GM23248 (cell line): ENCODE measurements around the gene PHACTR3.

ENCODE experiments used
- EZH2 ChIP-seq: fragments of 200-600 bp; sonication (generic); IDR thresholded peaks from 2 replicates; pipeline ENCODE4 v1.6.1; 2018; ENCODE audit warnings: antibody characterized with exemption, mild to moderate bottlenecking; ENCODE audit not compliant: insufficient read depth, poor library complexity, severe bottlenecking
- EZH2phosphoT487 ChIP-seq: fragments of 200-600 bp; sonication (generic); IDR thresholded peaks from 2 replicates; pipeline ENCODE4 v1.6.1; 2018; ENCODE audit warnings: antibody characterized with exemption, moderate library complexity, mild to moderate bottlenecking, low read depth; ENCODE audit not compliant: insufficient read depth

GRCh38 chr20:59785986-59786795 lies 181.9 kb downstream of the PHACTR3 start:
- TF ChIP-seq EZH2phosphoT487 (no peak), EZH2 (no peak)
